ENCODE data around the gene SNCAIP.
"Not testable (repeated sequence)": the region's sequence is repeated elsewhere in the genome, so short reads cannot be mapped to it uniquely, and the experiment has no call there.

Gene SNCAIP

DNA sequence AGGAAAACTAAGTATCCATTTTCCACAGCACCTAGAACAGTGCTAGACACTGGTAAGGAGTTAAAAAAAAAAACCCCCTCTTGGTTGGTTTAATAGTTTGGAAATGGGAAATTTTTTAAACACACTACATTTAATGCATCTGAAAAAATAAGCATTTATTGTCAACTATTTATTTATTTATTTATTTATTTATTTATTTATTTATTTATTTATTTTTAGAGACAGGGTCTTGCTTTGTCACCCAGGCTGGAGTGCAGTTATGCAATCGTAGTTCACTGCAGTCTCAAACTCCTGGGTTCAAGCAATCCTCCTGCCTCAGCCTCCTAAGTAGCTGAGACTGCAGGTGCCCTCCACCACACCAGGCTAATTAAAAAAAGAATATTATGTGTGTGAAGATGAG lies 51.6 kb downstream of the SNCAIP start:
- DNase-seq: no peak

DNA sequence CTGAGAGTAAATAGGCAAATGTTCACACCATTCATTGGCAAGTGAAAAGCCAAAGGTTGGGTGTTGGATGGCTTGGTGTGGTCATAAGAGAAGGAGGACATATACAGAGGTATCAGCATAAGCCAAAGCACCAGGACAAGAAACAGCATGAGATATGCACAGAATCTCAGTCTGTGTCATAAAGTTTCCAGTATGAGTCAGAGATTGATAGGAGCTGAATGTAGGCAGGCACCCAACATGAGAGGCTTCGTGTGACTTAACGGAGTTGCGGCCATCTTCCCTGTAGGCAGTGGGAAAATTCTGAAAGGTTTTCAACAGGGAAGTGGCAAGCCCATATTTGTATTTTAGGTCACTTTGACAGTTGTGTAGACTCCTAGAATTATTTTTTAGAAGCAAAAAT lies 54.5 kb downstream of the SNCAIP start:
- no peak for DNase-seq

DNA sequence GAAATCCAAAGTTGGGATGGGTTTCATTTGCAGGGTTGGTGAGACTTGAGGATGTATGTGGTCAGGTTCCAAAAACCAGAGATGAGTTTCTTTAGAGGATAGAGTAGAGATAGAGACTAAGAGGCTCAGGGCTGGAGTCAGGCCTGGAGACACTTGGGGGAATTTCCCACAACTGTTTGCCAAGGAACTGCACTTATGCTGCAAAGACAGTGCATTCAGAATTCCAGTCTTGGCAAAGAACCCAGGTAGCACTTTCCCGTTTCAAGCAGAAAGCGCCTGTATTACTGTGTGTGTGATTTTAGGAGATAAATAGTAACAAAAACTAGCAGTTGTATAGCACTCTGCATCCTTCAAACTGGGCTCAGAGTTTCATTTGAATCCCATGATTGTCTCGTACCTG lies 55.4 kb downstream of the SNCAIP start:
- no peak for DNase-seq

DNA sequence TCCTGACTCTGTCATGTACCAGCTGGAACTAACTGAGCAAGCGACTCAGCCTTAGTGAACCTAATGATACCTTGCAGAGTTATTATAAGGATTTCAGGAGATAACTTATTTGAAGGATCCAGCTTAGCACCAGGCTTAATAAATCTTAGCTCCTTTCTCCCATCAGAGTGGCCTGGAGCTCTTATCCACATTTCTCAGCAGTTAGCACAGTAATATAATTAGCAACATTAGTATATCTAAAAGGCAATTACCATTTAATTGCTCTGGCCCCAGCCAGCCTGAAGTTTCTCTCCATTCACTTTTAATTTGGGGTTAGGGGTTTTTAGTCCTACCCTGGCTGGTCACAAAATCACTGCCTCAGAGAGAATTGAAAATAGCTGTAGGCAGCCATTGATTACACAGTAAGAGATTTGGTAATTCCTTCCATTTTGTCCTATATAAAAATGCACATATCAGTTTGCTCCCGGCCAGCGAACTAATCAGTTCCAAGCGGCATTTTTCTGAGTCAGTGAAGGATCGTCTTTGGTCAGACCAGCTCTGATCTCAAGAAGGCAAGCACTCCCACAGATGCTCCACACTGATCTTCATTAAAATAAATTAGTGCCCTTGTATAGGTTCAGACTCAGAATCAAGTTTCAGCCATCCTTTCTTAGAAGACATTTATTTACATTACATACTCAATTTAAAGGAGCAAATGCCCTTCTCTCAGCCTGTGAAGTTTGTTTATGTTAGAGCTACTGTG lies 56.6 kb downstream of the SNCAIP start:
- DNase-seq: no peak

DNA sequence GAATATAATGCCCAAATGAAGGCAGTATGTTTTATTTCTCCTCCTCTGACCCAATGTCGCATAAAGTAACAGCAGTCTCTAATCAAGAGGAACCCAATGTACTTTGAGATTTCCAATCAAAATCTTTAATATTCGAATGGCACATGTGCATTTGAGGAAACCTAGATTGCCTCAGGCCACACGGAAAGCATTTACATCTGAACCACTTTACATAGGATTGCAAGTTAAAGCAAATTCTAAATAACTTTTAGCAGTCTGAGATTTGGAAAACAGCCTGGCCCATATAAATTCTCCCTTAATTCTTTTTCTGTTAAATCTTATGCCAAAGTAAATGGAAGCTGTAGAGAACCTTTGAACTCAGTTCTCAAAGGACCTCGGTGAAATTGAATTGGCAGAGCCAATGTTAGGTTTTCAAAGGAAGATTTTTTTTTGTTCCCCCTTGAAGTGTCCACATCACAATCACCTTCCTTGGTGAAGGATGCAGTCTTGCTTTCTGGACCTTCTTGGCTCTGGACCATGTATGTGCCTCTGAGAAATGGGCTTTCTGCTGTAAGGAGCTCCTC lies 57.3 kb downstream of the SNCAIP start:
- DNase-seq: no peak

DNA sequence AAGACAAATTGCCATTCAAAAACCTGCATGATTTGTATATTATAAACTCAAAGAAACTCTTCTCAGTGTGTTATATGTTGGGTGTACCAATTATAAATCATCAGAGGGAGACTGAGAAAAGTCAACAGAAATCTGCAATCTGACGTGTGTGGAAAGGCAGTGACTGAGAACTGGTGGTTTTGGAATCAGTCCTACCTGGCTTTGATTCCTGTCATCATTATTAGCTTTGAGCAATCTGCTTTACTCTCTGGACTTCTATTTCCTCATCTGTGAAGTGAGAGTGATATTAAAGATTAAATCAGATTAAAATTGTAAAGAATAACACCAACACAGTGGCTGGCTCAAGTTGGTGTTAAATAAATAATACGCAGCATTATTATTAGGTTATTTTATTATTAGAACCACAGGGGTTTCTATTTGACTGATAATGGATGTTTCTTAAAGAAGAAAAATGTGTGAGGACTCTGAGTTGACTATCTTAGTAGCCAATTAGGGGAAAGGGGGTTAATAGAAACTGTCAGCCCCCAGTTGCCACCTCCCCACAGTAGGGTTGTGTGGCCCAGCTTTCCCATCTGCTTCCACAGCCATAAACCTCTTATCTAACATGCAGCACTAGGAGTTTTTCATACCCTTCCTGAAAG lies 59.6 kb downstream of the SNCAIP start:
- no peak for DNase-seq

DNA sequence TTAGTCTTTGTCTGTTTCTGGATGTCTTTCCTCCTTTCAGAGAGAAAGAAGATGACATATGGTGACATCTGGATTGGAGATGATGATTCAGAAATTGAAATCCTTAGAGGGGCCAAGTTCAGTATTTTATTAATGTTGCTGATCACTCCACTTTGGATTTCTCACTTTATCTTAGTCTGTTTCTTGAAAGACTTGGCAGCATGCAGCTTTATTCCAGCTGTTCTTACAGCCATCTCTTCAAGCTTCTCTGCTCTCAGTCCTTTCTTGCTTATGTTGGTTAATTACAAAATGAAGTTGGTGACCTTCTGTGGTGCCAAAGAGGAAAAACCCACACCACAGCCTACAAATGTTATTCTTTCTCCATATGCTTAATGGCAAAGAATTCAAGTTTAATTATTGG lies 62.1 kb downstream of the SNCAIP start:
- no peak for DNase-seq

DNA sequence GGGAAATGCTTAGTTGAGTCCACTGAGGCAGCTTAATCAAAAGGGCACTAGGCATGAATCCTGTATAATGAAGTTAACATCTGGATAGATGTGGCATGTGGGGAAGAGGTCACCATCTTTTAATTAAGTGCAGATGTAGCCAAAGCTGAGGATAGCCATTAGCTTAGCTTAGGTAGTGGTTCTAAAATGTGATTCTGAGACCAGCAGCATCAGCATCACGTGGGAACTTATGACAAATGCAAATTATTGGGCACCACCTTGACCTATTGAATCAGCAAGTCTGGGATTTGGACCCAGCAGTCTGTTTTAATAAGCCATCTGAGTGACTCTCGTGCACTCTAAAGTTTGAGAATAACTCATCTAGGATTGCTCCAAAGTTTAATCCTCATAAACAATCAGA lies 63.8 kb downstream of the SNCAIP start:
- no peak for DNase-seq

DNA sequence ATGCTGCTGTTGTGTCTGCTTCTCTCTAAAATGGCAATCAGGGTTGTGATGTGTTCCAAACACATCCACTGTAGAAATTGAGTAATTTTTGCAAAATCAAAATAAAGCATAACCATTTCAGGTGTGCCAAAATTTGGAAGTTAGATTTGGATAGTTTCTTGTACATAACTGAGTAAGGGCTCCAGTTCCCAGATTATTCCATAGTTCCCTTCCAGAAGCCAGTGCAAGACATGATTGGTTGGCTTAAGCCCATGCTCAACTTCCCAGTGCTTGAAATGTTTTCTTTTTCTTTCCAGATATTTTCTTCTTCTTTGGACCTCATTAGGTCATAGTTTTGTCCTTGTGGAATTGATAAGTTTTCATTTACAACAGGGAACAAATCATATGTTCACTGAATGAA lies 64.2 kb downstream of the SNCAIP start:
- DNase-seq: no peak

DNA sequence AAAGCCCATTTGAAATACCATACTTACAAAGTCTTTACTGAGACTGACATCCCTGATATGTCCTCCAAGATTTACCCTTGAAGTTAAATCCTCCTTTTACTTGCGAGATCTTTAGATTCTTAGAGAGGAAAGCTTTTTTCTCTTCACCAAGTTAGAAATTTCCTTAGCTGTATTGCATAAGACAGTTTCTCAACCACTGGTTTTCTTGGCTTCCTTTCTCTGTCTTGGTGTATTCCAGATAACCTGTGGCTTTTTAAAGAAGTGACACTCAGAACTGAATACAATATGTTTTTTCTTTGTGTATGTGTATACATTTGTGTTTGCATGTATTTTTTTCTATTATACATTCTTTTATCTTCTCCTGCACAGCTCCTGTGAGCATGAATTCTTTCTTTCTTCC lies 65.0 kb downstream of the SNCAIP start:
- peak; percentile 4 for DNase-seq

DNA sequence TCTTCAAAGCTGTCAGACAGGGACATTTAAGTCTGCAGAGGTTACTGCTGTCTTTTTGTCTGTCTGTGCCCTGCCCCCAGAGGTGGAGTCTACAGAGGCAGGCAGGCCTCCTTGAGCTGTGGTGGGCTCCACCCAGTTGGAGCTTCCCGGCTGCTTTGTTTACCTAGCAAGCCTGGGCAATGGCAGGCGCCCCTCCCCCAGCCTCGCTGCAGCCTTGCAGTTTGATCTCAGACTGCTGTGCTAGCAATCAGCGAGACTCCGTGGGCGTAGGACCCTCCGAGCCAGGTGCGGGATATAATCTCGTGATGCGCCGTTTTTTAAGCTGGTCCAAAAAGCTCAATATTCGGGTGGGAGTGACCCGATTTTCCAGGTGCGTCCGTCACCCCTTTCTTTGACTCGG lies 70.9 kb downstream of the SNCAIP start:
- not testable (repeated sequence) for DNase-seq

DNA sequence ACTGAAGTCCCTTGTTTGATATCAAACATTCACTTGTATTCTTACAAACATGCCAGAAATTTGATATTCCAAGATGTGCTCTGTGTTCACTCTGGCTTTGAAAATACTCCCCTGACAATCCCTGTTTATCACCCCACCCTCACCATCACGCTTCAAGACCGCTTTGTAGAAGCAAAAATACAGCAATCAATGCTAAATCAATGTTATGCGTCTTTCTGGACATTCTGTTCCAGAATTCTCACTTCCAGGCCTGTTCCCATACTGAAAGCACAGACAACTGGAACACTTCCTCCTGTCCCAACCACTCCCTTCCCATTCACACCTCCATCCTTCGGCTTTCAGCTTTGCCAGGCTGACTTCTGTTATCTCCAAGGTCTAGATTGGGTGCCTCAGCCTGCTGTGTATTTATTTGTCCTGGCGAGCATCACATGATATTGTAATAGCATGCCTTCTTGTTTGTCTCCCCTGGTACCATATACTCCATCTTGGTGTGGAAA lies 72.8 kb downstream of the SNCAIP start:
- no peak for DNase-seq

DNA sequence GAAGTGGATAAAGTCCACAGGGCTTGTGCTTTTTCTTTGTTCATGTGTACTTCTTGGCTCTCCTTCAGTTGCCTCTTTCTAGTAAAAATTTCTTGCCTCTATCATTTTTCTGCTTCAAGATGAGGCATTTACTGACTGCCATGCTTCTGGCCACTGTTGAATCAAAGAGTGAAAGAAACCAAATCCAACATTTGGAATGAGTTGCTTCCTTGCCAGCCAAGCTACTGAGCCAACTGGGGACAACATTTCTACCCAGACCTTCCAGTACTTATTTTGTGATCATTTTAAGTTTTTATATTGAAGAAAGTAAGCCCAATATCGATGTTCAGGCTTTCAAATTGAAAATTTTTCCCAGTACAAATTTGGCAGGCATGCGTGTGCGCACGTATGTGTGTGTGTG lies 73.2 kb downstream of the SNCAIP start:
- DNase-seq: no peak

DNA sequence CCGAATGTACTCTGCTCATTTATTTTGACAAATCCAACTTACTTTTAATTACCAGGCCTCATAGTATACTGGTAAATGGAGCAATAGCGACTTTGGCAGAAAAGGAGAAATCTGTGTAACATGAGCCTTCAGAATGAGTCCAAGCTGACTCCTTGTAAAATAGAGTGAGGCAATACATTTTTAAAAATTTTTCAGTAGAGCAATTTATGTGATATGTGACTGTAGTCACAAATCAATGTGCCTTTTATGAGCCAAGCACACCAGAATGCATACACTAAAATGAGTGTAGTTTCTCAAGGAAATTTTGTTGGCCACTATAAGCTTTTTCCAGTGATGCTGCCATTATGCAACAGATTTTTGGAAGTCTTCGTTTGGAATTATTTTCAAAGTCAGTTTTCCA lies 73.8 kb downstream of the SNCAIP start:
- no peak for DNase-seq

DNA sequence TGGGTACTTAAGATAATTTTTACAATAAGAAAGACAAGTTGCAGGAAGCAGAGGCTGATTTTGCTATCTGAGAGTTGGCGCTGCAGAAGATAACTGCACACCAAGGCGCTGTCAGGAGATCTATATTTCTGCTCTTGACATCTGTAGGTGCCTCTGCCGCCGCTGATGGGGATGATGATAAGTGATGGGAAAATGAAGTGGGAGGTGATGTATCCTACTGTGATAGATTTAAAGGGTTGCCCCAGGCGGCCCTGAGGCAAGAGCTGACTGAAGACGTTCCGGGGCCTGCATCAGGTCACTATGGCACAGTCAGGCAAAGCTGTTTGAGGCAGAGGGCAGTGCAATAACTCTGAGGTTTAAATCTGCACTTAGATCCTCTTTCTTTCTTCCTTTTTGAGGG lies 78.1 kb downstream of the SNCAIP start:
- DNase-seq: no peak

DNA sequence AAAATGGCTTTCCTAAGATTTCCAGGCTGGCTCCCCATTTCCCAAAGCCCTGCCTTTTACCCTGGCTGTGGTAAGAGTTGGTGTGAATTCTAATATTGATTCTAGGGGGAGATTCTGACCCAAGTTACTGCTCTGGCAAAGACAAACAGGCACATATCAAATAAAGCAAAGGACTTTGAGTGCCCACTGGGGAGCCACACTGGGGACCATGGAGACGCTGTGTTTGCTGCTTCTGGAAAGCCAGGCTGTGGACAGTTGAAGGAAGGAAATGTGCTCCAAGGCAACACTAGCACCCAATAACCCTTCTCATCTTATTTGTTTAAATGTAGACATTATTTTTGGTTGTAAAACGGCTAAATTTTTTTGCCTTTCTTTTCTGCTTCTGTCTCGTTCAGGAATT lies 78.7 kb downstream of the SNCAIP start:
- DNase-seq: no peak

DNA sequence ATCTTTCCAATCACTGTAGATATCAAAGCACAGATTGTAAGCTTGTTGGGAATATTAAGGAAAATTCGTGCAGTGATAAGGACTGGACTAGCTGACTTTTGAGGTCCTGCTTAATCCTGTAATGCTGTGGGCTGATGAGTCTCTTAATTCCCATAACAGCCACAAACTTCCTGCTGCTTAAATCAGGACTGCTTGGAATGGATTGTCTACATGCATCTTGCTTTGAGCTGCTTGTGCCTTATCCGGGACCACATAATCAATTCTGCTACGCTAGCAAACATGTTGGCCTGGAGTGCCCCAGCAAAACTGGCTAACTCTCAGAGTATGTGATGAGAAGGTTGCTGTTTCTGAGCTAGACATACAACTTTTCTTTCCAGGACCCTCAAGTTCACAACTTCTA lies 79.6 kb downstream of the SNCAIP start:
- DNase-seq: no peak

DNA sequence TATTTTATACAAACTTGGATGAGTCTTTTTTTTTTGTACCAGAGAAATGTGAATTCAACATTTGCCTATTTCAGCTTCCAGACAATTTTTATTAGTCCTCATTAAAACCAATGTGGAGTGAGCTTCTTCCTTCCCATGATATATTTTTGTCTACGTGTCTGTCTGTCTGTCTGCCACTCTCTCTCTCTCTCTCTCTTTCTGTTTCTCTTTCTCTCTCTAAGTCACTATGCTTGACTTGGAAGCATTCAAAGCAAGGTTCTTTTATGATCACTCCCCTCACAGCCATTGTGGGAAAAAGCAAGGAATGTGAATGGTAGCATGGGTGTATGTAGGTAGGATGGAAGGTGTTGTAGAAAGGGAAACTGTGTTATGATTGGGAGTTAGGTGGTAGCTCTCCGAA lies 80.2 kb downstream of the SNCAIP start:
- DNase-seq: no peak

DNA sequence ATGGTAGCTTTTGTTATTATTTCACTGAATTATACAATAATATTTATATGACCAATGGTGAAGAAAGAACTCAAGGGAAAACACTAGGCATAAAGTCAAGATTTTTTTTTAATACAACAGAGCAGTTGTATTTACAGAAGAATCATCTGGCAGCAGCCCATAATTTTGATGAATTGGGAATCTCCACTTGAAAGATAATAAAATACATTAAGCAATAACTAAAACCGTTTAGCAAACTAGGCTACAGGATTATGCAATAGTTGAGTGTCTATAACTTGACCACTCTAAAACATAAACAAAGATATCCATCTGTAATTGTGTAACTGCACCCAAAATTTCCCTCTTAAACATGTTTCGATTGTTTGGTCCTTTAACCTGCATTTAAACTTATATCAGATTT lies 80.8 kb downstream of the SNCAIP start:
- no peak for DNase-seq

DNA sequence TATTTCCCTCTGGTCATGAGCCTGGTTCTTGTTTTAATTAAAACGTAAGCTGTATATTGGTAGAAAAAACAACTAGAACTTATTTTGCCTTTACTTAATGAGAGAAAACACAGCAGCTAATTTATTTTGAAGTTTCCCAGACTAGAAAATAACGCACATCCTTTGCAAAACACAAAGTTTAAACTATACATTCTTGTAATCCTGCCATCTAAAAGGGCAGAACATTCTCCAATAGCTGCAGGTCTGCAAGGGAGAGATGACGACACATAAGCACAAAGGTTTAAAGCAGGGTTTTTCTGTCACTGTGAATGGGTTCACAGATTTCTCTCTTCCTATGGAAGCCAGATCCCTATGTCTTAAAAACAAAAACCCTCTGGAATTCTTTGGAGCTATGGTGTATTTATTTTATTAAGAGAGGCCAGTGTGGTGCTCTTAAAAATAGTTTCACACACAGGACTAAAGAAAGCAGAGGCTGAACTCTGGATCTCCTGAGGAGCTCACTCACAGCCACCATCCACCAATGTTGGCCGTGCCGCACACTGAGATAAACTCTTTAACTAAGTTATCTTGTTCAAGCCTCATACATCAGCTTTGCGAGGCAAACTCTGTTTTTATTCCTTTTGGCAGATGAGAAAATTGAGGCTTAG lies 82.4 kb downstream of the SNCAIP start:
- no peak for DNase-seq

DNA sequence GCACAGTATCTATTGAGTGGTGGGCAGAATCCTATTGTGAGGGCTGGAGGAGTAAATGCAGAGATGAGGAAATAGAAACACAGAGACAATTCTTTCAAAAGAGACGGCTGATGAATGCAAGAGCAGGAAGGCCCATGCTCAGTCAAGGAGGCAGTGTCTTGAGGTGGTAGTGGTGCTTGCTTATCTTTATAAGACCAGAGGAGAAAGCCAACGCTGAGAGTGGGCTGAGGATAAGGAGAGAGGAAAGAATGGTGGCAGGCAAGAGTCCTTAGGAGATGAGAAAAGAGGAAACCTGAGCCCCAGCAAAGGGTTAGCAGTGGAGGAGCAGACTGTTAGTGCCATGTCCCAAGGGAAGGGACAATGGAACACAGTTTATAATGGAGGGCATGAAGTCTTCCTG lies 86.0 kb downstream of the SNCAIP start:
- DNase-seq: no peak

DNA sequence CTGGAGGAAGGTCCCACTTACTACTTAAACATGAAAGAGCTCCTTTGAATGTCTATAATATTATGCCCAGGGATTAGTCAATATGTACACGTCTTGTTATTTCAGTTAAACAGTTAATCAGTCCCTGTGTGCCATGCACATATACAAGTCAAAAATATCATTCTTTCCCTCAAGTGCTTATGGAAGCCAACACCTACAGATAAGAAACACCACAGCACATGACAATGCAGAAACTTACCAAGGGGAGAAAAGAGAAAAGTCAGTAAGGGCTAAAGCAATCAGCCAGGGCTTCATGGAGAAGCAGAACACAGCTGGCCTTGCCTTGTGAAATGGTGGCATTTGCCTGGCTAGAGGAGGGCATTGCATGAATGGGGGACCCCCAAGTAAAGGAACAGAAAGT lies 88.3 kb downstream of the SNCAIP start:
- no peak for DNase-seq

DNA sequence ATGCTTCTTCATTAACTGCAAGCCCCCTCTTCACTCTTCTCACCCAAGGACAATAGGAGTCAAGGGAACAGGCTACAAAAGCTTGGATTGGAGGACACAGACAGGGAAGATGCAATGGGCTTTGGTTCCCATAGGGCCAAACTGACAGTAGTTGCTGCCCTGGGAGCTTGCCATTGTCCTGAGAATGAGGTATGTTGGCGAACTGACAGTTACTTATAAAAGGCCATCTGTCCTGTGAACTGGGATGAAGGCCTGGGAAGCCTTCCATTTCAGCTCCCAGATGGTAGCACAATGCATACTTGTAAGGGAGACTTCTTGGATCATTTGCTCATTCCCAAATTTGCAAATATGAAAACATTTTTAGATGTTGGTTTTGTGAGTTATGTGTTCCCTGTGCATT lies 88.9 kb downstream of the SNCAIP start:
- DNase-seq: no peak
